Embryonic facial prominence (tissue), 1 donor: ENCODE measurements around the gene TBC1D22A.

Source experiments
- DNase-seq: peaks from one replicate; pipeline ENCODE4 v3.0.0-alpha.2; 2016; ENCODE audit errors: extremely low spot score

TBC1D22A gene

DNA sequence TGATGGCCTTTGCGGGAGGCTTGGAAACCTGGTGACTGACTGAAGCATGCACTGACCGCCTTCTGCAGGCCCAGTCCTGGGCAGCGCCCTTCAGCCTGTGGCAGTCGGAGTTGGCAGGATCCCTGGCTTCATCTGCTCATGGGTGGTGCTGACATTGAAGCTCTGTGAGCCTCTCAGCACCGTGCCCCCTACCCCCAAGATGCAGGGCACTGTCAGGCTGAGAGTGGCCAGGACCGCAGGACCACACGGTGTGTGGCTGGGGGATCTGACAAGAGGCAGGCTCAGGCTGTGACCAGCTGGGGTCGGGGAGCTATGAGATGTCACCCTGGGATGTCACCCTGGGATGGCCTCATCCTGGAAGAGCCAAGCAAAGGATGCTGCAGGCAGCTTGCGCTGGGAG, 32.7 kb downstream of the TBC1D22A start:
- DNase-seq = no peak

GRCh38 chr22:46795845-46796565, 33.6 kb downstream of the TBC1D22A start:
- no peak for DNase-seq

DNA sequence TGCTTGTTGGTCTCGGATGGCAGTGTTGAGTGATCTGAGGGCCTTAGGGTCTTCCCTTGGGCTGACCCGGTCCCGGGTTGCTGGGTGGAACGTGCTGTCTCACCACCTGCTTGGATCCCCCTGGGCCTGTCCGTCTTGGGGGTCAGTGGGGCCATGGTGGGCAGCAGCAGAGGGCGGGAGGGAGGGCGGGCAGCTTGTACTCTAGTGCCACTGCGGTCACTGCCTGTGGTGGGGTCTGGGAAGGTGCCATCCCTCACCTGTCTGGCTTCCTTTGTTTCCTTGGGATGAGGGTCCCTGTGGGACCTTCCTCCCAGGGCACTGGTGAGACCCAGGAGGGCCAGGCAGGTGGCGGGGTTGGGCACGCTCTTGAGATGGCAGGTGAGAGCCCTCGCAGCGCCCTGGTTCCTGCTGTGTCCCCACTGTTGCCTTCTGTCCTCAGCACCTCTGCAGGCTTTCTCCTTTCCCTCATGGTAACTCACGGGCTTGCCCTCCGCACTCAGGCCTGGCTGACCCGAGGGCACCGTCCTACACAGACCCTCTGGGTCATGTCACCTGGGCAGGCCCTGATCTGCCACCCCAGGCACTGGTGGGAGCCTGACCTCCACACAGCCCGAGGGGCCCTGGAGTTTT, 34.2 kb downstream of the TBC1D22A start:
- no peak for DNase-seq

- no peak for DNase-seq
Measured at GRCh38 chr22:46797355-46797754, 34.9 kb downstream of the TBC1D22A start.

- DNase-seq = no peak
Measured at GRCh38 chr22:46798041-46798365, 35.6 kb downstream of the TBC1D22A start.

GRCh38 chr22:46798366-46799350, 36.2 kb downstream of the TBC1D22A start:
- DNase-seq = no peak

- DNase-seq = no peak
Measured at GRCh38 chr22:46799626-46800025, 37.2 kb downstream of the TBC1D22A start.

GRCh38 chr22:46800102-46800857, 37.8 kb downstream of the TBC1D22A start:
- no peak for DNase-seq

DNA sequence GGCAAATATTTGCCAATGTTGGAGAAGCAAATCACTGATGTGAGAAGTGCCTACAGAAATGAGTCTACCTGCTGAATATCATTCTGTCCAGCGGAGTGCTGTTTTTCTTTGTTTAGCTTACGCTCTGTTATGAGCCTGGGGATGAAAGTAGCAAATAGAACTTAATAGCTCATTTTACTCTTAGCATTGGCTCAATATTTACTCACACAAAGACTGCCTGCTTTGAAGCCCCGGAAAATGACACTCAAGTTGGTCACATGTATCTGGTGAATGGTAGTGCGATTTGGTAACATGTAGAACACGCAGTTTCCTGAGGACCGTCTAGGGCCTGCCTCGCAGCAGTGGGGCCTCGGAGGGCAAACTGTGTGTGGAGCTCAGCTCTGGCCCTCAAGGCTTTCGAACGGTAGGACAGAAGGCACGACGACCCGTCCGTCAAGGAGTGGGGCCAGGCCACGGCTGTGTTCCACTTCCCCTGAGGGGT, 38.9 kb downstream of the TBC1D22A start:
- DNase-seq = no peak

DNA sequence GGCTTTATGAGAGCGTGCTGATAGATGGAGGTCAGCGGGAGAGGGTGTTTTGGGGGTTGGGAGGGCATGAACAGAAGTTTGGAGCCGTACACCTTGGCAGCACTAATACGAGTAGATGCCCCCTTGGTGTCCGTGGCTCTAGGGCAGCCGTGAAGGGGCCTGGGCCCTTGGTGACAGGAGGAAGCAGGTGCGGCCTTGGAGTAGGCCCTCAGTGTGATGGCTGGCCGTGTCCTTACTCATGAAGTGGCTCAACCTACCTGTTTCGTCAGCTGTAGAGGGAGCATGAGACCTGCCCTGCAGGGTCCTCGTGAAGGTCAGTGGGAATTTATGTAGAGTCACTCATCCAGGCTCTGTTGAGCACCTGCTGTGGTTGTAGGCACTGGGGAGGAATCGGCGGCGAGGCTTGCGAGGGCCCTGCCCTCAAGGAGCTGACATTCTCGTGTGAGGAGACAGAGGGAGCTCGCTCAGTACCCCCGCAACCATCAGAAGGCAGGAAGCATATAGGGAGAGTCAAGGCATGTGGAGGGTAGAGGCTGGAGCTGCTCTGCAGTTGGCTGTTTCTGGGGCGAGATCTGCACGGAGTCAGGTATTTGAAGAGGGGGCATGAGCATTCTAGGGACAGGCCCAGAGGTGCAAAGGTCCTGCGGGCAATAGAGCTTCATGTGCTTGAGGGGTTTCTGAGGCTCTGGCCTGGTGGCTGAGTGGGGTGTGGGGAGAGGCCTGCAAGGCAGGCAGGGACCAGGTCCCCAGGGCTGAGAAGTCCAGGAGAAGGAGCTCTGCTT, 39.6 kb downstream of the TBC1D22A start:
- no peak for DNase-seq

- no peak for DNase-seq
Measured at GRCh38 chr22:46802608-46803027, 40.2 kb downstream of the TBC1D22A start.

GRCh38 chr22:46803031-46803880, 40.8 kb downstream of the TBC1D22A start:
- no peak for DNase-seq

DNA sequence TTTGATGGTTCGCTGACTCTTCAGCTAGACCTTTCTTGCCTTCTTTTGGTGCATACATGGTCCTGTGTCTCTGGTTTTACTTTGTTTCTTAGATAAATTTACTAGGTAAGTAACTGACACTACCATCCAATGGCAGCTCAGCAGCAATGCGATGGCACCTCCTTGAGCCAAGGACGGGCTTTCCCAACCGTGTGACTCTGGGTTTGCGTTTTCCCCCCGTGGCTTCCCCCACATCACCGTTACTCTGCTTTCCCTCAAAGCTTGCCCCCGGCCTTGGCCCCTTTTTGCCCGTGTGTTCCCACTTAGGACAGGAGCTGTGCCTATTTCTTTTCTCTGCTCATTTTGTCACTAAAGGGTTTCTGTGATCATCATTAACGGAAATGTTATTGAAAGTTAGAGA, 41.5 kb downstream of the TBC1D22A start:
- DNase-seq = no peak

DNA sequence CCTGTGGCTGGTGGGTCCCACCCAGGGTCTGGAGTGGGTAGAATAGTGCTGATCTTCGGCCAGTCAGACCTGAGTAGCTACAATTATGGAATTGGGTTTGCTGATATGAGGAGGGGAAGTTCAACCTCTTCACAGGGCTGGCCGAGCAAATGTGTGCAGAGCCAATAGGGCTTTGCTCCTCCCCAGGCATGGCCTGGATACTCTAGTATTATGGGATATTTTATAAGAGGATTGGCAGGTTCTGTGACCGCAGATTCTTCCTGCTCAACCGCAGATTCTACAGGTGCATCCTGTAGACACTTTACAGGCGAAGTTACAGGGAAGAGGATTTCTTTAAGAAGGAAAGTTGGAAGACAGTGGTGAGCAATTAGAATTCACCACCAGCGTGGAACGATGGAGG, 44.3 kb downstream of the TBC1D22A start:
- DNase-seq = no peak

DNA sequence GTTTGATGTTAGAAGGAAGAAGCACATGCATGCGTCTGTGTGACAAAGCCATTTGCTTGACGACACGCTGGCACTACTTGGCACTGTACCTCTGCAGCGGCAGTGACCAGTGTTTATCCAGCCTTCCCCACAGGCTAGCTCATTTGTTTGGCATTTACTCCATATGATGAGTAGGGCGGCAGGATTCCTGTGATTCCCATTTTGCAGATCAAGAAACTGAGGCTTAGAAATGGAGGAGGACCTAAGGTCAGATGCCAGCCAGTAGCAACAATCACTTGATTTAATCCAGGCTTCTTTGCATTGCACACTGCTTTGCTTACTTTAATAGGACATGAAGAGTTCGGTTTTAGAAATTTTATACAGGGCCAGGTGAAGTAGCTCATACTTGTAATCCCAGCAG, 45.0 kb downstream of the TBC1D22A start:
- no peak for DNase-seq

DNA sequence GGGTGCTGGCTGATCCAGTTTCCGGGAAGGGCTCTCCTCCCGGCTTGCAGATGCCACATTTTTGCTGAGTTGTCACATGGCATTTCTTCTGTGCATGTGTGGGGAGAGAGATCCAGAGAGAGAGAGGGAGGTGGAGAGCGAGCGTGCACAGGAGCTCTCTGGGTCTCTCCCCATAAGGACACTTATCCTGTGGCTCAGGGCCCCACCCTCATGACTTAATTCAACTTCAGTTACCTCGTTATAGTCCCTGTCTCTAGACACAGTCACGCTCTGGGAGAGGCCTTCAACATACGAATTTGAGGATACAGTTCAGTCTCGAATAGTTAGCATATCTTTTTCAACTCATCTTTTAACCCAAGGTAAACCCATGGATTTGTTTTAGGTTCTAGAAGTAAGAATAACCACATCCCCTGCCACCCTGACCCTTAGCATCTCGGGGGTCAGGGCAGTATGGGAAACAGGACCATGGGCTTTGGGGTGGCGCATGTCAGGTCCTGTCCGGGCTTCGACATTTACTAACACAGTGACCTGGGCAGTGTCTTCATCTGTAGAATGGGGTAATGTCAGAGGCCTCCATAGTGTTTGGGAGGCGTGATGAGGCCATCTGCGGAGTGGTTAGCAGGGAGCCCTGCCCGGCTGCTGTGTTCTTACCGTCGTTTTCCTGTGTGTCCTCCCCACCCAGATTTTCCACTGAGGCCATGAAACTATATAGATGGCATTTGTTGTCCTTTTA, 46.9 kb downstream of the TBC1D22A start:
- DNase-seq = no peak

GRCh38 chr22:46810856-46811786, 48.7 kb downstream of the TBC1D22A start:
- no peak for DNase-seq

DNA sequence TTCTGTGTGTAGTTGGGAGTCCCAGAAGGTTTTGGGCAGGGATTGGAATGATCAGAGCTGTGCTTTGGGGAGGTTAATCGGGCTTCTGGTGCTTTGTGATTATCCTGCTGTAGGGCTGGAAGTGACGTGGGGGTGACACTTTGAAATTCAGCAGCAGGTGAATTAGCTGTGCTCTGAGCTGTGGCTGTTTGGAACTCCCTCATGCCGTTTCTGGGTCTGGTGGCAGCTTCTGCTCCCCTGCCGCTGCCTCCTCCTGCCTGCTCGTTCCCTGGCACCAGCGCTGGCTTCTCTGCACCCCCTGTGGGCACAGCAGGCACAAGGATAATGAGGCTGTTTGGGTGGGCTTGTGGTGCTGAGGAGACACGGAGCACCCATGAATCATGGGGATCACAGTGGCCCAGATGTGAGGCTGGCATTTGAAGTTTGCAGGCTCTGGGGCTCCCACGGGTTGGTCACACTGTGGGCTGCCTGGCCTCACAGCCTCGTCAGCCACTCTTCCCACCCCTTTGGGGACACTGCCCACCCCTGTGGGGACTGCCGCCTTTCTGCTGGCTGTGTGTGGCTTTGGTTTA, 49.7 kb downstream of the TBC1D22A start:
- no peak for DNase-seq
